Mononuclear cell (primary cell): ENCODE results near the gene NDNF. TPM values are rescaled to one million over a fixed set of nuclear protein-coding genes. Genes with fewer than 3 reads are reported as not detected.

Experiments
- H3K27me3 ChIP-seq: 2 replicates; pipeline ENCODE4 v1.6.0; 2011; ENCODE audit warnings: low read length, control low read depth; ENCODE audit not compliant: insufficient read depth
- H3K4me1 ChIP-seq: 2 replicates; pipeline ENCODE4 v1.5.1; 2011; ENCODE audit warnings: mild to moderate bottlenecking, low read length, control low read depth; ENCODE audit not compliant: insufficient read depth
- H3K4me3 ChIP-seq: 2 replicates; pipeline ENCODE4 v1.5.1; 2011; ENCODE audit warnings: mild to moderate bottlenecking, low read length, moderate library complexity
- H3K9me3 ChIP-seq: 2 replicates; pipeline ENCODE4 v1.5.1; 2011; ENCODE audit warnings: low read depth, mild to moderate bottlenecking, control low read depth, low read length
- total RNA-seq: library from RNA; depleted of rRNA; stranded (reverse); fragments of >200 nt; gene quantifications from one replicate; pipeline ENCODE4 v1.2.3, GENCODE V29; 2012

NDNF gene, protein sequence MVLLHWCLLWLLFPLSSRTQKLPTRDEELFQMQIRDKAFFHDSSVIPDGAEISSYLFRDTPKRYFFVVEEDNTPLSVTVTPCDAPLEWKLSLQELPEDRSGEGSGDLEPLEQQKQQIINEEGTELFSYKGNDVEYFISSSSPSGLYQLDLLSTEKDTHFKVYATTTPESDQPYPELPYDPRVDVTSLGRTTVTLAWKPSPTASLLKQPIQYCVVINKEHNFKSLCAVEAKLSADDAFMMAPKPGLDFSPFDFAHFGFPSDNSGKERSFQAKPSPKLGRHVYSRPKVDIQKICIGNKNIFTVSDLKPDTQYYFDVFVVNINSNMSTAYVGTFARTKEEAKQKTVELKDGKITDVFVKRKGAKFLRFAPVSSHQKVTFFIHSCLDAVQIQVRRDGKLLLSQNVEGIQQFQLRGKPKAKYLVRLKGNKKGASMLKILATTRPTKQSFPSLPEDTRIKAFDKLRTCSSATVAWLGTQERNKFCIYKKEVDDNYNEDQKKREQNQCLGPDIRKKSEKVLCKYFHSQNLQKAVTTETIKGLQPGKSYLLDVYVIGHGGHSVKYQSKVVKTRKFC
- not detected for total RNA-seq

DNA sequence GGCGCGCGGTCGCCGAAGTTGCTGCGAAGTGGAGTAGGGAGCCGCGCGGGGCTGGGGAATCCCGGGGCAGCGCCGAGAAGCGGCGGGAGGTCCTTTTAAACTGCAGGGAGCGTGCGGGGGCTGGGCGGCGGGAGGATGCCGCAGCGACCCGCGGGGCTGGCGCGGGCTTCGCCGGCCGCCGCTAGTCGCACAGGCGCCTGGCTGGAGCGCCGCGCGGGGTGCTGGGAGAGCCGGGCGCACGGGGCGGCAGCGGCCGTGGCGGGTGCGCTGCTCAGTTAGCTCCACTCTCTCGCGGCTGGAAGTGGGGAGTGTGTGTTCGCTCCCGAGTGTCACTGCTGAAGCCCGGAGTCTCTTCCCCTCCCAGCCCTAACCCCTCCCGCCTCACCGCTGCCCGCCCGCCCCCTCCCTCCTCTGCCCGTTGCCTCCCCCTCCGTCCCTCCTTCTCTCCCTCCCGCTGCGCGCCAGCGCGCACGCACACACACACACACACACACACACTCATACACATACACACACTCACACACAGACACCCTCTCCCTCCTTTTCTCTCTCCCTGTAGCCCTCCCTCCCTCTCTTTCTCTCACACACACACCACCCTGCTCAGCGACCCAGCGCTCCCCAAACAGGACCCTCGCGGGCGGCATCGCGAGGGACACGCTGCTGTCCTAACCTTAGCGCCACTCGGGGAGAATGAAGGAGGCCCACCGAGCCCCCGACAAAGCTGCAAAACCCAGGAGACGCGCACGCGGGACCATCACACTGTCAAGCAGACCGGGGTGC is at the start of gene NDNF:
TSS of gene NDNF (minus strand) at position 312 of the 780 bp plus-strand sequence. CDS start 26,698 bp downstream, outside the sequence.
- H3K4me3 ChIP-seq = peak within 1 kb of the TSS; percentile 17
- peaks cover 23% of the 10 kb centered on the region for H3K4me1 ChIP-seq
- H3K9me3 ChIP-seq = no peaks in the 10 kb centered on the region
- H3K27me3 ChIP-seq = peaks cover 80% of the 10 kb centered on the region

DNA sequence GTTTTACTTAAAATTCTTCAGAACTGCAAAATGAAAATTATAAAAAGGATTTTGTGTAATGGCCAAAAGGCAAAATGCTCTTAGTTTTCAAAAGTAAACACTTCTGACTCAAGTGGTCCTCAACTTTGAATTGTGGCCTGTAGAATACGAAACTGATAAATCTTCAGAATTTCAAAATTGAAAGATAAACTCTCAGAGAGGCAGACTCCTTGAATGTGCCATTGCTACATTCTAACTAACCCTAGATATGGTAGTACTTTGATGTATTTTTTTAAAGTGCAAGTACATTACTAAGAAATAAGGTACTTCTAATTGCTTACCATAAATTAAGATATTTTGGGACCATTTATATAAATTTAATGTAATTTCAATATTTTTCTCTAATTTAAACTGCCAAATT is 47.4 kb upstream of the NDNF start:
- no peaks in the 10 kb centered on the region for H3K9me3 ChIP-seq
- no peaks in the 10 kb centered on the region for H3K4me1 ChIP-seq
- H3K4me3 ChIP-seq = no peak overlapping the region
- H3K27me3 ChIP-seq = no peaks in the 10 kb centered on the region

DNA sequence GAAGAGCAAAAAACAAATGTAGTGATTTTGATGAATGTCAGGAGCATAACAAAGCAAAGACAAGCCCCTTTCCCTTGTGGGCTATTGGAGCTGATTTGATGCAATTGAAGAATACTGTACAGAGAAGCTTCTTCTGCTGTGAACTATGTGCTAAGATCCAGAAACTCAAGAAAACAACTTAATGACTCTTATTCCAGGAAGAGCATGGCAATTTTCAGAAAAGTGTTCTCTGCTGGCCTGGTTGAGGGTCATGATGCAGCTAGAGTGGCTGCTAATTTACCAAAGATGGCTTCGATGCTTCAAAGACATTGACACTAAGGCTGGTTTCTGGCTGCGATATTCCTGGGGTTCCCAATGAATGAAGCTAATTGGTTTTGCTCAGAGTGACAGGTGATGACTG is 46.0 kb upstream of the NDNF start:
- Histone ChIP-seq H3K4me3 (no peak overlapping the region), H3K27me3 (no peaks in the 10 kb centered on the region), H3K9me3 (no peaks in the 10 kb centered on the region), H3K4me1 (no peaks in the 10 kb centered on the region)

DNA sequence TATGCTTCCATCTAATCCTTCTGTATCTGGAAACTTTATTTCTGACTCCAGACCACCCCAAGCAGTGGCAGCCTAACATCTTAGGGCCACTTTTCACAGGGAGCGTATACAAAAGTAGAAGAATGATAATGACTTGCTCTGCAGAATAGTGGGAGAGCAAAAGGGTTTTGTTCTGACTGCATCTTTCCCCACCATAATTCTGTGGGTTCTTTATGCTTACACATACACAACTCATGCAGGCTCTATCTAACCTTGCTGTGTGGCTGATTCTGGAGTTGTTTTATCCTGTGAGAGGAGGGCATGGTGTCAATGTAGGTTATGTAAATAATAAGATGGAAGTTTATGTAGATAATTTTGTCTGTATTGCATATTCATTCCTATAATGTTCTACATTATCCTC is 42.4 kb upstream of the NDNF start:
- no peaks in the 10 kb centered on the region for H3K4me1 ChIP-seq
- no peak overlapping the region for H3K4me3 ChIP-seq
- no peaks in the 10 kb centered on the region for H3K9me3 ChIP-seq
- no peaks in the 10 kb centered on the region for H3K27me3 ChIP-seq

DNA sequence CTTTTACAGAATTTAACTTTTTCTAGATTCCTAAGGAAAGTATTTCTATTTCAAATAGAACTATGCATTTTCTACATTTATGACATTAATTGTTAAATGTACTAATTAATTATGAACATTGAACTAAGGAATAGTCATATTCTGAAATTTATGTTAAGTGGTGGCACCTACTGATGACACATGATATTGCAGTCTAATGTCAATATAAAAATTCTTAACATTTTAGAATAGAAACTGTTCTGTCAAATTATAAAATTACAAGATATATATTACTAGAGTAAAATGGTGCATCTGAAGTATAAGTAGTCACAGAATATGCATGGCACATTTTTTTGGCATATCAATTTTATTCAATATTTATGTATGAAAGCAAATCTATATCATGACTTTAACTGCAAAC is 40.2 kb upstream of the NDNF start:
- no peaks in the 10 kb centered on the region for H3K4me1 ChIP-seq
- no peak overlapping the region for H3K4me3 ChIP-seq
- no peaks in the 10 kb centered on the region for H3K27me3 ChIP-seq
- no peaks in the 10 kb centered on the region for H3K9me3 ChIP-seq

DNA sequence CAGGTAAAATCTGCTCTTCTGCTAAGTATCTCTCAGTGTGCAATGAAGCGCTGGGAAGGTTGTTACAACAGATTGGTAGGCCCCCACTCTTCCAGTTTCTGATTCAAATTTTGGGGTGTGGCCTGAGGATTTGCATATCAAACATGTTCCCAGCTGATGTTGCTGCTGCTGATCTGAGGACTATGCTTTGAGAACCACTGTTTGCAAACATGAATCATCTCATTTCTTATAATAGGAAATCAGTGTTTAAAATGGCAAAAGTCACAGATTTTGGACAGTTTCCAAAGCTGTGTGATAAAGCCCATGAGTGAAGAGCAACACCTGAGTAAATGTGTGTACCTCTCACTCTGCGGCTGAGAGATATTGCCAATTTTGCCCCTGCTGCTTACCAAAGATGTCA is 36.2 kb upstream of the NDNF start:
- Histone ChIP-seq H3K4me1 (no peaks in the 10 kb centered on the region), H3K4me3 (no peak overlapping the region), H3K27me3 (peaks cover 15% of the 10 kb centered on the region), H3K9me3 (no peaks in the 10 kb centered on the region)

DNA sequence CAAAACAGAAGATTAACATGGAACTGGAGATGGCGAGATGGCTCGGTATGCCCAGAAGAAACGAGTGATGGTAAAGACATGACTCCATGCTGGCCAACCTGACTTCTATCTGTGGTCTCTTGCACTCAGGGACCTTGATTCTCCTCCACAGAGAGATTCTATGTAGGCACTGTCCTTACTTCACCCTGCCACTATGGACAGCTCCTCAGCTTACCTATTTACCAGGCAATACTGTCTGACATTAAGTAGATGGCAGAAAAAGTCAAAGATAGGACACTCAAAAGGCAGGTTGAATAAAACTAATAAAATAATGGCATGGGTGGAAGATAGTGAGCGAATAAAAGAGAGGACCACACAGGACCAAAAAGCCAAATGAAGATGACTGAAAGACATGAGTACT is 35.2 kb upstream of the NDNF start:
- Histone ChIP-seq H3K4me1 (no peaks in the 10 kb centered on the region), H3K27me3 (peaks cover 16% of the 10 kb centered on the region), H3K9me3 (no peaks in the 10 kb centered on the region), H3K4me3 (no peak overlapping the region)

DNA sequence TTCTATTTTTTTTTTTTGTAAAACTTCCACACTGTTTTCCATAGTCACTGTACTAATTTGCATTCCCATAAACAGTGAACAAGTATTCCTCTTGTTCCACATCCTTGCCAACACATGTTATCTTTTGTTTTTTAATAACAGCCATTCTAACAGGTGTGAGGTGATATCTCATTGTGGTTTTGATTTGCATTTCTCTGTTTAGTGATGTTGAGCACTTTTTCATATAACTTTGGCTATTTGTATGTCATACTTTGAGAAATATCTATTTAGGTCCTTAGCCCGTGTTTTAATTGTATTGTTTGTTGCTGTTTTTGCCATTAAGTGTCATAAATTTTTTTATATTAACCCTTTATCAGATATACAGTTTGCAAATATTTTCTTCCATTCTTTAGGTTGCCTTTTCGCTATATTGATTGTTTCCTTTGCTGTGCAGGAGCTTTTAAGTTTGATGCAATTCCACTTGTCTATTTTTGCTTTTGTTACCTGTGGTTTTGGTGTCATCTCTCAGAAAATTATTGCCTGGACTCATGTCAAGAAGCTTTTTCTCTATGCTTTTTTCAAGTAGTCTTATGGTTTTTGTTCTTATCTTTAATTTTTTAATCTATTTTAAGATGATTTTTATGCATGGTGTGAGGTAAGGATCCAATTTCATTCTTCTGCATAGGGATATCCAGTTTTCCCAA is 27.9 kb upstream of the NDNF start:
- no peak overlapping the region for H3K4me3 ChIP-seq
- H3K4me1 ChIP-seq = no peaks in the 10 kb centered on the region
- H3K27me3 ChIP-seq = peaks cover 12% of the 10 kb centered on the region
- H3K9me3 ChIP-seq = no peaks in the 10 kb centered on the region

DNA sequence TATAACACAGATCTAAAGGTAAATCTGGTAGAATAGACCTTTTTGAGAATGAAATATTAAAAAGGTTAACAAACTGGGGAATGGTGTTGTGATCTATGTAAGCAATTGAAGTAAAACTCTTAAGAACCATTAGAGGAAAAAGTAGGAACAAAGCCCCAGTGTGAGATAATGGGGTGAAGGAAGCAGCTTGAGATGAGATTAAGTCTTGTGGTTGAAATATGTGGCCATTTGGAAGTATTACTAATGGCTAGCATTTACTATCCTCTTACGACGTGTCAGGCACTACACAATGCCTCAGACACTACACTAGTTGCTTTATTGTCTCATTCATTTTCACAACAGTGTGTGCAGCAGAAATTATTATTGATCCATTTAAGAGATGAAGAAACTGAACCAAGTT is 25.9 kb upstream of the NDNF start:
- Histone ChIP-seq H3K9me3 (no peaks in the 10 kb centered on the region), H3K4me1 (peaks cover 4% of the 10 kb centered on the region), H3K4me3 (no peak overlapping the region), H3K27me3 (peaks cover 6% of the 10 kb centered on the region)

DNA sequence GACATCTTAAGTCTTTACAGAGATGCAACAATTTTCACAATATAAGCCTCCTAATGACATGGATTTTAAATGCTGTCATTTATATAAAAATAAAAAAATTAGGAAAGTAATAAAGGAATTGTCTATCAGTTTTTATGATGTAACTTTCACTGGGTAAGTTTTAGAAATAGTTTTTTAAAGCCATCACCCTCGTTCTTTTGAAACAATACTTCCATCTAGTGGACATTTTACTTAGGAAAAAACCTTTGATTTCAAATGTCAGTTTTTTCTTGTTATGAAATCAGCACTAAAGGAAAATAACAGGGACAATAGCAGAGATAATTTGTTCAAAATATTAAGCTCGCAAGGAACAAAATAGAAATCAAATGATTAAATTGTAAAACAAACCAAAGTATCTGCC is 24.3 kb upstream of the NDNF start:
- no peaks in the 10 kb centered on the region for H3K27me3 ChIP-seq
- H3K4me1 ChIP-seq = peaks cover 4% of the 10 kb centered on the region
- no peaks in the 10 kb centered on the region for H3K9me3 ChIP-seq
- H3K4me3 ChIP-seq = no peak overlapping the region

DNA sequence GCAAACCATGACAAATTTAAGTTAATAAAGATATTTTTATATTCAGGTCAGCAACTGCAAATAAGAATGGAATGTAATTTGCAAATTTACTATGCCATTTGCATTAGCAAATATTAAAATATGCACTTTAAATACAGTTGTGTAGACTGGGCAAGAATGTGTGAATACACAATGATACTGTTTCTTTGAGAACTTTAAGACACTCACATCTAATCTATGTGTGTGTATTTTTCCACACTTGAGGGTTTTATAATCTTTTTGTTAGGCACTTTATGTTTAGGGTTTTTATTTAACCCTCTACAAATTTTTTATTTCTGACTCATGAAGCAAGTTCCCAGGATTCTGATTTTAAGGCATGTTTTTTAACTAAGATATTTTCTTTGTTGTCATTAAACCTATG is 23.9 kb upstream of the NDNF start:
- Histone ChIP-seq H3K27me3 (no peaks in the 10 kb centered on the region), H3K9me3 (no peaks in the 10 kb centered on the region), H3K4me3 (no peak overlapping the region), H3K4me1 (peaks cover 4% of the 10 kb centered on the region)

DNA sequence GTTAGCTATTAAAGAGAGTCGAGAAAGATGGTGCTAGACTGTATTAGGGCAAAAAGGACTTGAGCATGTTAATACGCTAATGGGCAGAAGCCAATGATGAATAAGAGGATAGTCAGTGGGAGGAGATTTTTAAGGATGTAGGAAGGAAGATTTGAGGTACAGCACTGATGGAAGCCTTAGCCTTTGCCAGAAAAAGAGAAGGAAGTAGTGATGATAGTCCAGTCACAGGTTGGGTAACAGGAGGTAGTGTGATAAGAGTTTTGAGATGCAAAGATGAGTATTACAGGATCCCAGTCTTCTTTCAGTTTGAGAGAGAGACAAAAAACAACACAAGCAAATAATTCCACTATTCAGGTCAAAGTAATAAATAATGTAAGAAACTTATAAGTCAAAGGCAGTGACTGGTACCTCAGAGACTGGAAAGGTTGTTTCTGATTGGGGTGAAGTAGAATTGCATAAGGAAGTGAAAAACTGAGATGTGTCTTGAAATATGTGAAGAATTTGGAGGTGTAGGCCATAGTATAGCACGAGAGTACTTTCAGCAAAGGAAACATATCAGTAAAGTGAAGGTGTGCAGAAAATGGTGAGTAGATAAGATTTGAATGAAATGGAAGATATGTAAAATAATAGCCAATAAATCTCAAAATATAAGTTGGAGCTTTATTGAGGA is 22.1 kb upstream of the NDNF start:
- H3K27me3 ChIP-seq = no peaks in the 10 kb centered on the region
- peaks cover 4% of the 10 kb centered on the region for H3K4me1 ChIP-seq
- H3K4me3 ChIP-seq = no peak overlapping the region
- H3K9me3 ChIP-seq = no peaks in the 10 kb centered on the region

DNA sequence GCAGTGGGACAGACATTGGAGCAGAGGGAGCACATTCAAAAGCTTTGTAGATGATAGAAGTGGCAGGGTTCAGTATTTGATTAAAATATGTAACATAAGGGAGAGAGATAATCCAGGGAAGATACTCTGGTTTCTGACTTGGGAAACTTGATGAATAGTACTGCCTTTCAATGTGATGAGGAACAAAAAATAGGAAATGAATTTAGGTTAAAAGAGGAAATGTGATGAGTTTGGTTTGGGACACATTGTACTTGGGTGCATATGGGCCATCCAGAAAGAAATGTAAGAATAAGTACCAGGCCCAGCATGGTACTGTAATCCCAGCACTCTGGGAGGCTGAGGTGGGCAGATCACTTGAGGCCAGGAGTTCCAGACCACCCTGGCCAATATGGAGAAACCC is 20.9 kb upstream of the NDNF start:
- Histone ChIP-seq H3K27me3 (no peaks in the 10 kb centered on the region), H3K9me3 (no peaks in the 10 kb centered on the region), H3K4me3 (no peak overlapping the region)

DNA sequence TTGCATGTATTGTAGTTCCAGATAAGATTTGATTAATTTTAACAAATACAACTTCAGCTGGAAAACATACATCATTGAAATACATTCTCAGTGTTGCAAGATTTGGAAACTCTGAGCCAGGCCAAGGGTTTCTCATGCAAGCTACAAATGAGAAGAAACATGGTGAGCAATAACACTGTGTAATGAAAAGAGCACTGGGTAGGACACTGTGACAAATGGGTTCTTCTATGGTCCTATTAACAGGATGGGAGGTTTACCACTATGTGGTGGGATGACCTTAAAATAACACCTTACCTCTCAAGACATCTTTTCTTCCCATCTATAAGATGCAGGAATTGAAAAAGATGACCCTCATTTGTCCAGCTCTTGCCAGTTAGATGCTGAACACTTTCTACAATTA is 19.6 kb upstream of the NDNF start:
- no peaks in the 10 kb centered on the region for H3K27me3 ChIP-seq
- H3K4me1 ChIP-seq = peaks cover 4% of the 10 kb centered on the region
- H3K9me3 ChIP-seq = no peaks in the 10 kb centered on the region
- H3K4me3 ChIP-seq = no peak overlapping the region

More for the DNA sequence above, 20.9 kb upstream of the NDNF start:
- peaks cover 4% of the 10 kb centered on the region for H3K4me1 ChIP-seq
